Osteocyte (in vitro differentiated cells): ENCODE measurements around the gene COL4A1. TPM values are rescaled to one million over a fixed set of nuclear protein-coding genes. Genes with fewer than 3 reads are reported as not detected.

ENCODE experiments used
- DNase-seq: peaks from one replicate; pipeline ENCODE4 v3.0.0; 2021; ENCODE audit warnings: mixed read lengths; ENCODE audit not compliant: unreplicated experiment; ENCODE audit errors: extremely low spot score
- H3K27ac Mint-ChIP-seq: one replicate; pipeline ENCODE4 v1.8.0; 2021; ENCODE audit warnings: mild to moderate bottlenecking, mixed read lengths; ENCODE audit not compliant: unreplicated experiment
- H3K27me3 Mint-ChIP-seq: one replicate; pipeline ENCODE4 v1.8.0; 2021; ENCODE audit warnings: mixed read lengths; ENCODE audit not compliant: unreplicated experiment
- H3K36me3 Mint-ChIP-seq: one replicate; pipeline ENCODE4 v1.8.0; 2021; ENCODE audit warnings: mixed read lengths; ENCODE audit not compliant: unreplicated experiment
- H3K4me1 Mint-ChIP-seq: one replicate; pipeline ENCODE4 v1.8.0; 2021; ENCODE audit warnings: mixed read lengths; ENCODE audit not compliant: unreplicated experiment
- H3K4me3 Mint-ChIP-seq: one replicate; pipeline ENCODE4 v1.8.0; 2021; ENCODE audit warnings: mild to moderate bottlenecking, moderate library complexity, mixed read lengths; ENCODE audit not compliant: unreplicated experiment
- H3K9me3 Mint-ChIP-seq: one replicate; pipeline ENCODE4 v1.8.0; 2021; ENCODE audit warnings: mixed read lengths; ENCODE audit not compliant: unreplicated experiment
- total RNA-seq: library from RNA; stranded (reverse); gene quantifications from 2 replicates; pipeline ENCODE4 v1.2.1, GENCODE V29; 2021
- TF ChIP-seq, protein P1 (sequence below): fragments of 200-600 bp; sonication (generic); IDR thresholded peaks from 2 replicates; pipeline ENCODE4 v1.5.0; 2021; ENCODE audit warnings: antibody characterized with exemption, mild to moderate bottlenecking, moderate library complexity

The COL4A1 gene
- total RNA-seq, 1 donor from 2014 or later = 3,181 TPM

DNA sequence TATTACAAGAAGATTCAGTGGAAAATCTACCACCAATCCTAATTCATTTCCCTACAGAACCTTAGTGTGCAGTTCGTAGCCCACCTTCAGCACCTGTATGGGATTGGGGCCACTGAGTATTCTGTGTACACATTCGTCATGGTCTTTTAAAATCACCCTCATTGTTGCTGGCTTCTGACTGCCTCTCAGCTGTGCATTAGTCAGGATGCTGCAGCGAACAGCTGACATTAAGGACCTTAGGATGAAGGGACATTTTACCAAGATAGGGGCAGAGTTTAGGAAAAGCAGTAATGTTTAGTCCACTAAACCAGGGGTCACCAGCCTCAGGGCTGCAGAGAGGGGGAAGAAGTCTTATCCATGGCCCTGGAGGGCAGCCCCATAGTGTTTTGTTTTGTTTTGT lies 176.5 kb downstream of the COL4A1 start:
- DNase-seq = no peak
- Mint-ChIP-seq H3K27ac (no peak overlapping the region), H3K4me3 (no peak overlapping the region), H3K9me3 (no peaks in the 10 kb centered on the region), H3K36me3 (no peaks in the 10 kb centered on the region), H3K27me3 (no peaks in the 10 kb centered on the region), H3K4me1 (peaks cover 48% of the 10 kb centered on the region)
- TF ChIP-seq, protein P1, sequence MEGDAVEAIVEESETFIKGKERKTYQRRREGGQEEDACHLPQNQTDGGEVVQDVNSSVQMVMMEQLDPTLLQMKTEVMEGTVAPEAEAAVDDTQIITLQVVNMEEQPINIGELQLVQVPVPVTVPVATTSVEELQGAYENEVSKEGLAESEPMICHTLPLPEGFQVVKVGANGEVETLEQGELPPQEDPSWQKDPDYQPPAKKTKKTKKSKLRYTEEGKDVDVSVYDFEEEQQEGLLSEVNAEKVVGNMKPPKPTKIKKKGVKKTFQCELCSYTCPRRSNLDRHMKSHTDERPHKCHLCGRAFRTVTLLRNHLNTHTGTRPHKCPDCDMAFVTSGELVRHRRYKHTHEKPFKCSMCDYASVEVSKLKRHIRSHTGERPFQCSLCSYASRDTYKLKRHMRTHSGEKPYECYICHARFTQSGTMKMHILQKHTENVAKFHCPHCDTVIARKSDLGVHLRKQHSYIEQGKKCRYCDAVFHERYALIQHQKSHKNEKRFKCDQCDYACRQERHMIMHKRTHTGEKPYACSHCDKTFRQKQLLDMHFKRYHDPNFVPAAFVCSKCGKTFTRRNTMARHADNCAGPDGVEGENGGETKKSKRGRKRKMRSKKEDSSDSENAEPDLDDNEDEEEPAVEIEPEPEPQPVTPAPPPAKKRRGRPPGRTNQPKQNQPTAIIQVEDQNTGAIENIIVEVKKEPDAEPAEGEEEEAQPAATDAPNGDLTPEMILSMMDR = no peak

DNA sequence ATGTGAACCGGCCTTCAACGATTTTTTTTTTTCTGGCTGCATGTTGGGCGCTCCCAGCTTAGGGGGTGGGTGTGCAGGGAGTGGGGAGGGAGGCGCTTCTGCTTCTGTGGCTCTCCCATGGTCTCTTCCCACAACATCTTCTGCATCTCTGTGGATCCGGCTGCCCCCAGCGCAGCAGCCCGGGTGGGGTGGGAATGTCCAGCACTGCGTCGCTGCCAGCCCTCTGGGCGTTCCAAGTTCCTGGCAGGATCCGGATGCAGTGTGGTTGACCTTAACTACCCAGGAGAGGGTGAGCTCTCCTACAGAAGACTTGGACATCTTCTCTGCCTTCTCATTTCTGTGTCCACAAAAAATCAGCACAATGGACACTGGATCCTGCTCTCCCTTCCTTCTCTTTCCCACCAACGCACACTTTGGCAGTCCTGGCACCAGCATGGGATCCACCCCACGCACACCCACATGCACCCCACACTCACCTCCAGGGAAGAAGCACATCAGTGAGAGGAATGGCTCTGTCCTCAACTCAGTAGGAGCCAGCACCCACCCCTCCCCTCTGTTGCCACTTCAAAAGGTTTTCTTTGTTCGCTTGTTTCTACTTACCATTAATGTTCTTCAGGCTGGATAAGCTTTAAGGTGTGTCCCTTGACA lies 177.3 kb downstream of the COL4A1 start:
- Mint-ChIP-seq H3K4me1 (peaks cover 47% of the 10 kb centered on the region), H3K27me3 (no peaks in the 10 kb centered on the region), H3K9me3 (no peaks in the 10 kb centered on the region), H3K4me3 (no peak overlapping the region), H3K27ac (no peak overlapping the region), H3K36me3 (no peaks in the 10 kb centered on the region)
- DNase-seq = no peak
- TF ChIP-seq, protein P1 = no peak

DNA sequence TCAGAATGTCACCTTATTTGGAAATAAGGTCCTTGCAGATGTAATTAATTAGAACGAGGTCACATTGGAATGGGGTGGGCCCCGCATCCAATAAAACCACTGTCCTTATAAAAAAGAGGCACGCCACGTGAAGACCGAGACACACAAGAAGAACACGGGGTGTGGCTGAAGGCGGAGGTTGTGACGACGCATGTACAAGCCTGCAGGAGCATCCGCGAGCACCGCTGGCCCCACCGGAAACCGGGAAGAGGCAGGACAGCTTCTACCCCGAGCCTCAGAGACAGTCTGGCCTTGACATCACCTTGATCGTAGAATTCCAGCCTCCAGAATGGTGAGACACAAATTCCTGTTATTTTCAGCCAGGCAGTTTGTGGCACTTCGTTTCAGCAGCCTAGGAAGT lies 177.9 kb downstream of the COL4A1 start:
- no peak overlapping the region for H3K4me3 Mint-ChIP-seq
- H3K4me1 Mint-ChIP-seq = peaks cover 47% of the 10 kb centered on the region
- no peaks in the 10 kb centered on the region for H3K9me3 Mint-ChIP-seq
- H3K27ac Mint-ChIP-seq = no peak overlapping the region
- no peaks in the 10 kb centered on the region for H3K27me3 Mint-ChIP-seq
- no peaks in the 10 kb centered on the region for H3K36me3 Mint-ChIP-seq
- no peak for DNase-seq
- TF ChIP-seq, protein P1 = no peak

DNA sequence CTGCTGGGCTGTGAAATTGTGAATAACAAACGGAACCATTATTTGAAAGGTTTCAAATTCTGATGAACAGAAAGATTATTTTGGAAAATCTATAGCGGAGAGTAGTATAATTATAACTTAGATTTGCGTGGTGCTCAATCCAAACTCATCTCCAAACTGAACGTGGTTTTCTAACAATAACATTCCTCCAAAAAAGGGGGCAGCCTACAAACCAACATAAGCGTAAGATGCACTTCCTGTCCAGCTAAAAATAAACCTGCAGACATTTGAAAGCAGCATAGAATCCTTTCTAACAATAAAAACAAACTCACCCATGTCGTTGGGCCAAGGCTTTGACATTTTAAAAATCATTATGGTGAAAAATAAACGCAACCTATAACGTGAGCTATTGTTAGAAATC lies 178.4 kb downstream of the COL4A1 start:
- no peaks in the 10 kb centered on the region for H3K36me3 Mint-ChIP-seq

DNA sequence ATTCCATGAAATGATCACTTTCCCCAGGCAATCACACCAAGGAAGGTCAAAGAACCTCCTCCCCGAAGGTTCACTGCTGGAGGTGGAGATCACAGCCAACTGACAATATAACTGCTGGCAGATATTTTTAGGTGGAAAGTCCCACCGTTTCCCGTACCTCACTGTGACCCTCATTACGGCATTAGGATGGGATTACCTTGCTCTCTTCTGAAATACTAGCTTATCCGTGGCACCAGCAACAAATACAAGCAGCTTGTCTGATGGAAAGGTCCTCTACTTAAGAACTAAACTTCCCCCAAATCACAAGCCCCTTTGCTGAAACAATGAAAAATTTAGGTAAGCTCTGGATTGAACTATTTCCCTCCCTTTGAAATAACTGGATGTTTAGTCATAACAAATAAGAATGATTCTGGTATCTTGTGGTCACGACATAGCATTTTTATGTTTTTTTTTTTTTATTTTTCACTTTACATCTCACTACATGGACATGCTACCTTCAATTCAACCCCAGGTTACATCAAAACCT lies 178.9 kb downstream of the COL4A1 start:
- Mint-ChIP-seq H3K4me1 (peaks cover 56% of the 10 kb centered on the region), H3K27me3 (no peaks in the 10 kb centered on the region), H3K4me3 (no peak overlapping the region), H3K36me3 (no peaks in the 10 kb centered on the region), H3K9me3 (no peaks in the 10 kb centered on the region), H3K27ac (no peak overlapping the region)
- DNase-seq = no peak
- TF ChIP-seq, protein P1 = no peak

More for the DNA sequence above, 178.4 kb downstream of the COL4A1 start:
- Mint-ChIP-seq H3K4me1 (peaks cover 52% of the 10 kb centered on the region), H3K27ac (no peak overlapping the region), H3K9me3 (no peaks in the 10 kb centered on the region), H3K27me3 (no peaks in the 10 kb centered on the region), H3K4me3 (no peak overlapping the region)
- DNase-seq = no peak
- TF ChIP-seq, protein P1 = no peak
